GM18951 (cell line): ENCODE results near the gene ACER3.
"Not testable (repeated sequence)": the region's sequence is repeated elsewhere in the genome, so short reads cannot be mapped to it uniquely, and the experiment has no call there.

ENCODE experiments used
- POLR2A ChIP-seq: IDR thresholded peaks from 4 replicates; pipeline ENCODE4 v1.6.1; 2011; ENCODE audit warnings: mild to moderate bottlenecking; ENCODE audit not compliant: insufficient read length, insufficient read depth; ENCODE audit errors: extremely low read depth
- in situ Hi-C: fragments of 300-500 bp; cut with MboI; formaldehyde crosslinking; loops from one replicate; pipeline ENCODE4 v1.12.0; 2022; ENCODE audit warnings: low sequenced_read_pairs, mixed read lengths, inconsistent platforms; ENCODE audit not compliant: unreplicated experiment

The ACER3 gene

GRCh38 chr11:76901144-76901543 lies 40.4 kb downstream of the ACER3 start:
- in situ Hi-C loops, result no loop called here
- no peak for TF ChIP-seq POLR2A

GRCh38 chr11:76901622-76902021 lies 40.9 kb downstream of the ACER3 start:
- in situ Hi-C loops, result not testable (repeated sequence)

GRCh38 chr11:76902121-76903014 lies 41.6 kb downstream of the ACER3 start:
- in situ Hi-C loops, result no loop called here
- TF ChIP-seq POLR2A, result no peak

GRCh38 chr11:76903325-76903724 lies 42.6 kb downstream of the ACER3 start:
- TF ChIP-seq POLR2A, result no peak
- in situ Hi-C loops, result no loop called here

GRCh38 chr11:76910620-76911414 lies 50.1 kb downstream of the ACER3 start:
- TF ChIP-seq POLR2A, result no peak
- in situ Hi-C loops, result no loop called here

GRCh38 chr11:76911415-76911808 lies 50.7 kb downstream of the ACER3 start:
- TF ChIP-seq POLR2A, result no peak
- in situ Hi-C loops, result no loop called here

GRCh38 chr11:76916712-76917111 lies 56.0 kb downstream of the ACER3 start:
- in situ Hi-C loops, result loop anchor here (5.0 kb wide), 1 partner anchor 114 kb away; no protein-coding TSS in a partner anchor
- TF ChIP-seq POLR2A, result no peak

GRCh38 chr11:76918941-76919386 lies 58.2 kb downstream of the ACER3 start:
- TF ChIP-seq POLR2A, result no peak
- in situ Hi-C loops, result loop anchor here (5.0 kb wide), 1 partner anchor 117 kb away; no protein-coding TSS in a partner anchor

GRCh38 chr11:76919467-76919866 lies 58.7 kb downstream of the ACER3 start:
- no peak for TF ChIP-seq POLR2A
- in situ Hi-C loops, result loop anchor here (5.0 kb wide), 1 partner anchor 117 kb away; no protein-coding TSS in a partner anchor

- in situ Hi-C loops, result loop anchor here (5.0 kb wide), 1 partner anchor 118 kb away; no protein-coding TSS in a partner anchor
Observed at GRCh38 chr11:76919887-76920746, 59.4 kb downstream of the ACER3 start.

GRCh38 chr11:76927160-76927559 lies 66.4 kb downstream of the ACER3 start:
- in situ Hi-C loops, result no loop called here
- no peak for TF ChIP-seq POLR2A

More at GRCh38 chr11:76919887-76920746, 59.4 kb downstream of the ACER3 start:
- TF ChIP-seq POLR2A, result no peak

- in situ Hi-C loops, result no loop called here
- TF ChIP-seq POLR2A, result no peak
Observed at GRCh38 chr11:76935042-76935441, 74.3 kb downstream of the ACER3 start.
